Vein endothelial cell (primary cell): ENCODE data around the gene ACTL10. TPM values are rescaled to one million over a fixed set of nuclear protein-coding genes. Genes with fewer than 3 reads are reported as not detected.

Experiments used
- total RNA-seq: library from RNA; depleted of rRNA; stranded (reverse); fragments of >200 nt; gene quantifications from 2 replicates; pipeline ENCODE4 v1.2.3, GENCODE V29; 2012

ACTL10 gene
- 2.8 and 3.3 TPM in 2 replicates for total RNA-seq

DNA sequence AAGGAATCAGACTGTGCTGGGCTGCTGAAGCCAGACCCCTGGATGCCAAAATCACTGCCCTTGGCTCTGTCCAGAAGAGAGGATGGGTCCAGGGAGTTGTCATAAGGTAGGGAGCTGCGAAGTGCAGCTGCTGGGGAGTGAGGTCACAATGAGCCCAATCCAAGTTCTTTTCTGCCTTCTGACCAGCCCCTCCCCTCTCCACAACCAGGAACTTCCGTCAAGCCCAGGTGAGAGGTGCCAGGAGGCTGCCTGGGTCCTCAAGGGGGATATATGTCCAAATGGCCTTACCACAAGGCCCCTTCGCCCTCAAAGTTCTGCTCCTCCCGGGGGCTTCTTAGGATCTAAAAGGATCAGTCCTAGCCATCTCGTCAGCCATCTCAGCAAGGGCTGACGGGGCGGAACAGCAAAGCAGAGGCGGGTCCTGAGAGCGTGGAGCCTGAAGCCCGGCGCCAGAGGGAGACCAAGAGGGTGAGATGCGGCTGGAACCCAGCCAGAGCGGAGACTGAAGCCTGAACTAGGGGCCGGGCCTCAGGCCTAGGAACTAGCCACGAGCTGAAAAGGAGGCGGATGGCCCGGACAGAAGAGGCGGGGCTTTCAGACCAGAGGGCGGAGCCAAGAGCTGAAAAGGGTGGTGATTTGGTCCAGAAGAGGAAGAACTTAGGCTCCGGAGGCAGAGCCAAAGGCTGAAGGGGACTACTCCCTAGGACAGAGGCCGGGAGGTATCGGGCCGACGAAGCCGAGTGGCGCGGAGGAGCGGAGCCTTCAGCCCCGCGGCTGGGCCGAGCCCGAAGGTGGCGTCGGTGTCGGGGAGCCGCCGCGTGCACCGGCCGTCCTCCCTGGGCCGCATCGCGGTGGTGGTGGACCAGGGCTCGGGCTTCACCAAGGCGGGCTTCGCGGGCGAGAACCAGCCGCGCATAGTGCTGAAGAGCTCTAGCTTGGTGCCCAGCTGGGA is at the start of gene ACTL10:
Gene ACTL10, plus strand, starts transcription at position 651 of the 952 bp plus-strand sequence. CDS start 555 bp downstream, outside the sequence.

DNA sequence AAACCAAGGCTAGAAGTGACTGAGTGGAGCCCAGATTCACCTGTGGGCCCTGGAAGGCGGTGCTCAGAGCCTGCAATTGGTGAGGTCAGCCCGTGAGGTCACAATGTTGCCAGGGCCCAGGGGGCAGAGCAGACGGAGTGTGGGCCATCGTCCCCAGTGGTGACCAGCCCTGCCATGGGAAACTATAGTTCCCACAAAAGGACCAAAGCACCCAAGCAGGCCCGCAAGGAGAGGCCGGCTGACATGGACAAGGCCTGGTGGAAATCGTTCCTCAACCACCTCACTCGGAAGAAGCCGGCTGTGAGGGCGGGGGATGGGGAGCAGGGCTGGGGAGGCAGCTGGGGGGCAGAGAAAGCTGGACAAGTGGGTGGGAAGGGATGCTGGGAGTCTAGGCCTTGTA is 4.6 kb upstream of the ACTL10 start, which contains the start of gene C20orf144:
Gene C20orf144, plus strand, starts transcription at position 156 of the 400 bp plus-strand sequence. Its CDS starts 19 bp downstream, at position 175.

DNA sequence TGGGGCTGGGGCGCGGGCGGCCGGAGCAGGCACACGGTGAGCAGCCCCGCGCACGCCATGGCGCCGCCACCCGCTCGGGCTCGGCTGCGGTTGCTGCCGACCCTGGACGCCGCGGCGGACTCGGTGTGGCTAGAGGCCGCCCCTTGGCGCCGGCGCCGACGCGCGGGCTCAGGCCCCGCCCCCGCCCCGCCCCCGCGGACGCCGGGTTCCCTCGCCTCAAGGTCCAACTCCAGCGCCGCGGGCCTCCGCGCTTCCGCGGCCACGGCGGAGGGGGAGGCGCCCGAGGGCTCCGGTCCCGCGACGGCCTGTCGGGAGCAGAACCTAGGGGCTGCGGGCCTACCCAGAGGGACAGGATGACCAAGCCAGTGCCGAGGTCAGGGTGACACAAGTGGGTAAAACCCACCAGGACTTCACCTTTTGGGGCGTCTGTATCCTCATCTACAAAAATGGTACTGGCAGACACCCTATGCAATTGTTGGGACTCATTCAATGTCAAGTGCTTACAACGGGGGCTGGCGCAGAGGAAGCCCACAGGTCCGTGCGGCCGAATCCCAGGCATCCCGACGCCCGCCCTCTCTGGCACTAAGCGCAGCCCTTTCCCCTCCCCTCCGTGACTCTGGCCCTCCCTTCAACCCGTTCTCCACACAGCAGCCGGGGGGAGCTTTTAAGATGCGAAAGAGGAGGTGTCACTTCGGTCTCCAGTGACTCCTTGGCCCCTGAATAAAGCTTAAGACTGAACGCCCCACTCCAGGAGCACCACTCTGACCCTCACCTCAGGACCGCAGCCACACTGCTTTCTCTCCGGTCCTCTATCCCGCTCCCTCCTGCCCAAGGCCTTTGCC is 7.8 kb downstream of the ACTL10 start, which contains the start of gene NECAB3:
Gene NECAB3, minus strand, starts transcription at position 135 of the 842 bp plus-strand sequence. Its CDS starts 76 bp downstream, at position 59.

DNA sequence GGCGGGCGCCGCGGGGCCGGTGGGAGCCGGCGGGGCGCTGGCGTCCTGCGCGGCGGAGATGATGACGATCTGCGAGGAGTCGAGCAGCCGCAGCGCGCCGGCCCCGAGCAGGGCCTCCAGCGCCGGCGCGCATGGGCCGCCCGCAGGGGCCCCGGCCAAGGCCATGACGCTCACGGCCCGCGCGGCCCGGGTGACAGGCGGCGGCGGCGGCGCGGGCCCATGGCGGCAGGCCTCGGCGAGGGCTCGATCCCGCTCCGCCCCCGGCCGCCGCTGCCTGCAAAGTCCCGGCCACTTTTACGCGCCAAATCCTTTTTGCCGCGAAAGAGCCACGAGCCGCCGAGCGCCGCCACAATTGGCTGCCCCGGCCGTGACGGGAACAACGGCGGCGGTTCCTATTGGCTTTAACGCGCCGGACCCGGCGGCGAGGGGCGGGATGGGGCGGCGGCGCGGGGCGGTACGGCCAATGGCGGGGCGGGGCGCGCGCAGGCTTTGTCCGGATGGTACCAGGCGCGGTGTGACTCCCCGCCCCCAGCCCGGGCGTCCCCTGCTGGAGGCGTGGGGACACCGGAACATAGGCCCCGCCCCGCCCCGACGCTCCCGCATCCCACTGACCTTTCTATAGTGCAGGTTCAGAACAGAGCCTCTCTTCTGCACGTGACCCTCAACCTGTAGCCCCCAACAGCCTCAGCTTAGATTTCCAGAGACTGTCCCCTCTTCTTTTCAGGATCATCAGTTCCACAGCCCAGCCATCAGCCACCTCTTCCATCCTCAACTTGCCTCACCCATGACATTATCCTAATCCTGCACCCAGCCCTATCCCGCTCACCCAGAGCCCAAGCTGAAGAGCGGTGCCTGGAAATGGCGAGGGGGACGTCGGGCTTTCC is 19.6 kb downstream of the ACTL10 start, which contains the start of gene E2F1:
Gene E2F1, minus strand, starts transcription at position 286 of the 884 bp plus-strand sequence. Its CDS starts 121 bp downstream, at position 165.

Other genes starting within 250 kb of the ACTL10 start
- 7.1 and 8.5 TPM in 2 replicates for gene SNTA1, start 223.2 kb upstream of the ACTL10 start, total RNA-seq
- gene CBFA2T2, start 176.8 kb upstream of the ACTL10 start, total RNA-seq = 6.8 and 9.1 TPM in 2 replicates
- gene C20orf144, start 4.6 kb upstream of the ACTL10 start, total RNA-seq = under 0.01 and 0.10 TPM in 2 replicates
- gene NECAB3, start 7.5 kb downstream of the ACTL10 start, total RNA-seq = 9.9 and 28.7 TPM in 2 replicates
- gene E2F1, start 19.4 kb downstream of the ACTL10 start, total RNA-seq = 8.2 and 10.5 TPM in 2 replicates
- gene PXMP4, start 53.4 kb downstream of the ACTL10 start, total RNA-seq = 3.2 and 3.9 TPM in 2 replicates
- 1.6 and 2.9 TPM in 2 replicates for gene ZNF341, start 65.1 kb downstream of the ACTL10 start, total RNA-seq
- 51.3 and 51.7 TPM in 2 replicates for gene CHMP4B, start 144.4 kb downstream of the ACTL10 start, total RNA-seq